GDM1 (cell line): ENCODE data around the gene CTSO.
"Not testable (repeated sequence)": the region's sequence is repeated elsewhere in the genome, so short reads cannot be mapped to it uniquely, and the experiment has no call there.

Experiments used
- DNase-seq: peaks from one replicate; lab custom pipeline; 2025; lab: John Stamatoyannopoulos, UW

The CTSO gene

DNA sequence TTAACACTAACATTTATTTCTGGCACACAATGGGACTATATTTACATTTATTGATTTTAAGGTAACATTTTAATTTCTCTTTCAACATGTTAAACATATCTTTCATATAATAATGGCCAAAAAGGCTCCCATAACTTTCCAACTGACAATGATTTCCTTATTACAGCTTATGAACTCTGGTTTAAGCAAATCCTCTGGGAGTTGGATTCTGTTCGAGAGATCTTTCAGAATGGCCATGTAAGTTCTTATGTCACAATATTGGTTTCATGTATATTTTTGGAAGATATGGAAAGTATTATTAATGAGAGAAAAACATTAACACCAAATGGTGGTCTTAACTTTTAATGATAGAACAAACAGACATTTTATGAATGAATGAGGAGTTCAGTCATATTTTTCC lies 46.1 kb downstream of the CTSO start:
- DNase-seq: no peak

DNA sequence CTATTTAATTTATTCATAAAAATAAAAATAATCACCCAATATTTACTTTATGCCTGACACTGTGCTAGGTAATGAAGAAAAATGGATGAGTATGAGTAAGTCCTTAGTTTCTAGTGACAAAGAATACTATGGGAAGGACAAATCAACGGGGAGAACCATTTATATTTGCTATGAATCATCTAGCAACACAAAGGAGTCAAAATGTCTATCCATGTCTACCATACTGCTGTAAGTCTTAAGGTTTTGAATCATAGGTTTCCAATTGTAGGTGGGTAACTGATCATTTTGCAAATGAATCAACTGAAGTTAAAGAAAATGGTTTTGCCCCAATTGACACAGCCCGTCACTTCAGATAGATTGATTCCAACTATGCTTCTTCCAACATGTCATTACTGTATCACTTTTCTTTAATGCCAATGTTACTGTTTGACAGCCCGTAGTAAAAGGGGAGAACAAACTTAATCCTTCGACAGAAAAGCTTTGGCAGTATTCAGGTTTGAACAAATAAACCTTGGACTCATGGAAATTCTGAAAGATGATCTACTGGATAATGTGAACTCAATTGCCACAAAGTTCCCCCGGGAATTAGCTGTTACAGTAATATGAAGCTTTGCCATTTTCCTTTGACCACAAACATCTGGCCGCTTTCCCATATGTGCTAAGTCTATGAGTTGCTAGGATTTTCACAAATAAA lies 47.0 kb downstream of the CTSO start:
- DNase-seq: no peak

DNA sequence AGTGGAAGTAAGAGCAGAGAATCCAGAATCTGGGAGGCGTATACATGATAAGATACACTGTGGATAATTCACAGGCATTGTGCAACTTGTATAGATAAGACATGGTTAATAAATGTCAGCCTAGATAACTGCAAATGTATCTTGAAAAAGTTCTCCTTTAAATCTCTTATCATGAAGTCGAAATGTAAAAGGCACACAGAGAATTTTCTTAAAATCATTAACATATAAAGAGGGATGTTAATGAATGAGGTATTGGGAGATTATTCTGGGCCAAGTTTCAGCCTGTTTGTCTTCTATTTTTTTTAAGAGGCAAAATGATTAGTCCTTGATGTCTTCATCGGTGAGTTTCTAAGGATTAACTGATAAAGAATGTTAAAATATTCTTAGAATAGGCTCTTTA lies 49.3 kb downstream of the CTSO start:
- no peak for DNase-seq

DNA sequence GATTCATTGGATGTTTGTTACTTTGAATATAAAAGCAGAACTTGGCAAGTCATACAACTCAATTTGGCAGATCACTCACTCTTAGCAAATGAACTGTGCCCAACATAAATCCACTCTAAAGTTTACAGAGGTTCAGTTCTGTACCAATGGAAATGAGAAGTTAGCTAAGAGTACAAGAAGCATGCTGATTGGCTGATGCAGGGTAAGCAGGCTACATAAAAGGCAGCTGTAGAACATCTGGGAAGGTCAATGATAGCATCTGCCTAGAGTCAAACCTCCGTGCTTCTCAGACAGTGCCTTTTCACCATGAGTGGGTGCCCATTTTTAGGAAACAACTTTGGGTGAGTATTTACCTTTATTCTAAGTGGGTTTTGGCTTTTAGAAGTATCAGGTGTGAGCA lies 50.2 kb downstream of the CTSO start, which contains the start of gene TDO2:
Gene TDO2 (plus strand): TSS at position 244 of the 400 bp plus-strand sequence. CDS start 63 bp downstream, at position 307.
- DNase-seq: no peak

DNA sequence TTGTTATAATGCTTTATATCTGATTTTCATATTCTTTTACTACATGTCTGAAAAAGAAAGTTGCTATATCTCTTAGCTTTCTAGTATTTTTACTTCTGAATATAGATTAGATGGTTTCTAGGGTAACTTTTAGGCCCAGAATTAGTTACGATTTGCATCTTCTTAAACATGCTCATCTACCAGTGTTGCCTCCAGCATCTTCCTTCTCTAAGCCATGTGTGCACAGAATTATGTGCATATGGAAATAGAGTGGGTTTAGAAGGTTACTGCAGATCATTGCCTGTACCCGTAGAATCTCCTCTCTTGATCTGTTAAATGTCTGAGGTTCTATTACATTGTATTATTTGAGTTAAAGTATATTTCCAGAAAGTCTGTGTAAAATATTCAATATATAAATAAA lies 52.7 kb downstream of the CTSO start:
- DNase-seq: no peak

DNA sequence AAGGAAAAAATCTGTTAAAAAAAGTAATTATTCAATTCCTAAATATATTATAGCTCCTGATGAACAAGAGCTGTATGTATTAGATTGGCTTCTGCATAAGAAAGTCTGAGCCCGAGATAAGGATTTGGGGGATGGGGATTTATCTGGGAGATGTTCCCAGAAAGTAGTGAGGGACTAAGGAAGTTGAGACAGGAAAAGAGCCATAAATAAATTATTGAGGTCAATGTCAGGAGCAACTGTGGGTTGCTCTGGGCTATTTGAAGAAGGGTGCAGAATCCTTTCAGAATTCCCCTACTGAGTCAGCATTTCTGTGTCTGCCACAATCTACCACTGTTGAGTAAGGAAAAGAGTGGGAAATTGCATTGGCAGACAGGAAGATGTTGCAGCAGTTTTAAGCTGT lies 53.3 kb downstream of the CTSO start:
- DNase-seq: no peak

DNA sequence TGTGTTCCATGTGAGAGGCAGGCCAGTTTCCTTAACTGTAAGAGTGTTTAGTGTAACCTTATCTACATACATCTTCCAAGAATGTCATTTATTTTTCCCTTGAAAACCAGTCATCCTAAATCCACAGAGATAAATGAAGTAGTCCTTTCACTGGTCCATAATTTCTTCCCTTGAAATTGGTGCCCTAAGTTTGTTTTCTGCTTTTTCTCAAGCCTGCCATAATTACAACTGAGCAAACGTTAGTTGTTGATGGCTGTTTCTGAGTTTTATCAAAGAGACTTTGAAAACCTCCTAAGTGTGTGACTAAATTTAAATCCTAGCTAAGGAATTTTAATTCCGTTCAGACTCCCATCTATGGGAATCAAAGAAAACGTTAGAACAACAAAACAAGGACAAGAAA lies 53.8 kb downstream of the CTSO start:
- no peak for DNase-seq

DNA sequence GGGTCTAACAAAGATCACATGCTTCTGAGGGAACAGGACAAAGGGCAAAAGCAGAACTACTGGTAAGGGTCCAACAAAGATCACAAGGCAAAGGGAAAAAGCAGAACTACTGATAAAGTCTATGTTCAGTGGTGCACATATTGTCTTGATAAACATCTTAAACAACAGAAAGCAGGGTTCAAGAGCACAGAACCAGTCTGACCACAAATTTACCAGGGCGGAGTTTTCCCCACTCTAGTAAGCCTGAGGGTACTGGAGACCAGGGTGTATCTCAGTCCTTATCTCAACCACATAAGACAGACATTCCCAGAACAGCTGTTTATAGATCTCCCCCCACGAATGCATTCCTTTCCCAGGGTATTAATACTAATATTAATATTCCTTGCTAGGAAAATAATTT lies 55.3 kb downstream of the CTSO start:
- DNase-seq: not testable (repeated sequence)

DNA sequence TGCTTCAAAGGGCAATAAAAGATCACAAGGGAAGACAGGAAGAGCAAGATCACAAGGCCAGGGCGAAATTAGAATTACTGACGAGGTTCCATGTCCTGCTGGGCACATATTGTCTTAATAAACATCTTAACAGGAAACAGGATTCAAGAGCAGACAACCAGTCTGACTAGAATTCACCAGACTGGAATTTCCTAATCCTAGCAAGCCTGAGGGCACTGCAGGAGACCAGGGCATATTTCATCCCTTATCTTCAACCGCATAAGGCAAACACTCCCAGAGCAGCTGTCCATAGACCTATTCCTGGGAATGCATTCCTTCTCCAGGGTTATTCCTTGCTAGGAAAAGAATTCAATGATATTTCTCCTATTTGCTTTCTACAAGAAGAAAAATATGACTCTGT lies 62.6 kb downstream of the CTSO start:
- no peak for DNase-seq

DNA sequence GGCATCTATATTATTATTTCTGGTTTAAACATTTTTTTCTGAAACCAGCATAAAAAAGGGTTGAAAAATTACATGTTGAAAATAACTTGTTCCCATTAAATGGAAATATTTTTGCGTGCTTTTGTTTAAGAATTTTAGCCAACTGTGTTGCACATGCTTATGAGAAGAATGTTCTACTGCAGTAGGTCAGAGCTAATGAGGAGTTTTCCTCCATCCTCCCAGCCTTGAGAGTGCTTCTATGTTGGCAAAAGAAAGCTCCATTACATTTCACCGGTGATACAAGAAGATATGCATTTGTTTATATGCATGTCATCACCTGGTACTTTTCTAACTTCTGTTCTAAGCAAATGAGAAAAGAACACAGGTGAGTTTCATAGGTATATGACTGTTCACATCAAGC lies 63.7 kb downstream of the CTSO start:
- DNase-seq: no peak

DNA sequence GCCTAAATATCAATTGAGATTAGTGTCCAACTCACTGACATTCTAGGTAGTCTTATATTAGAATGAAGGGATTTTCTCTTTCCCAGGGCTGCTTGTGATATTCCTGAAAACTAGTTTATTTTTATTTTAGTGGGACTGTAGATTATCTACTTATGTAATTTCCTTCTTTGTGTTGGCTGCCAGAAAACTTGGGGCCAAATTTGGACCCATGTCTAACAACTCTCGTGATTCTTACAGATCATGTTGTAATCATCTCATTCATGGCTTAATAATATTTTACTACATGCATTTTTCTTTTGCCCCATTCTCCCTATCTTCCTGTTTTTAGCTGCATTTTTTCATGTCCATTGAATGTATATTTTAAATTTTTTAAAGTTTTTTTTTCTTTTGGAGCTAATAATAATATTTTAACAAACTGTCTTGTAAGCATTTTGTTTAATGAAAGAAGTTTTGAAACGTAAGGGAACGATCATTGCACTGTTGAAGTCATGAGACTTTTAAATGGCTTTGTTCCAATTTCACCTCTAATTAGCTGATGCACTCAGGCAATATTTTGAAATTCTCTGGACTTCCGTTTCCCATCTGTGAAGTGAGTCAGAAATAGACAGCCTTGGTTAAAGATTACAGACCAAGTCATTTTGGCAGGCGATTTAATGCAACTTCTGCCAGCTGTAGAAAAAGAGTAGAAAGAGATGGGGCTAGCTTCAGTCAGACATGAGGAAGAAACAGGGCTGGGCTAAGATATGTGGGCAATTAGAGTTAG lies 64.5 kb downstream of the CTSO start:
- no peak for DNase-seq

DNA sequence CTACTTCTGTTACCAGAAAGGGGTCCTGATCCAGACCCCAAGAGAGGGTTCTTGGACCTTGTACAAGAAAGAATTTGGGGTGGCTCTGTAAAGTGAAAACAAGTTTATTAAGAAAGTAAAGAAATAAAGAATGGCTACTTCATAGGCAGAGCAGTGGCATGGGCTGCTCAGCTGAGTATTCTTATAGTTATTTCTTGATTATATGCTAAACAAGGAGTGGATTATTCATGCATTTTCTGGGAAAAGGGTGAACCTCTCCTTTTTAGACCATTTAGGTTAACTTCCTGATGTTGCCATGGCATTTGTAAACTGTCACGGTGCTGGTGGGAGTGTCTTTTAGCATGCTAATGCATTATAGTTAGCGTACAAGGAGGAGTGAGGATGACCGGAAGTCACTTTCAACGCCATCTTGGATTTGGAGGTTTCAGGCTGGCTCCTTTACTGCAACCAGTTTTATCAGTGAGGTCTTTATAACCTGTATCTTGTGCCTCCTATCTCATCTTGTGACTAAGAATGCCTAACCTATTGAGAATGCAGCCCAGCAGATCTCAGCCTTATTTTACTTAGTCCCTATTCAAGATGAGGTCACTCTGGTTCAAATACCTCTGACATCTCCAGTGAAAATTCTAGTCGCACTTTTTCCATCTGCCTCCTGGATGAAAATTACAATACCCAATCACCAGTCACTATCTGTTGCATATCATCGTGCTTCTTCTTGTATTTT lies 65.7 kb downstream of the CTSO start:
- DNase-seq: no peak

DNA sequence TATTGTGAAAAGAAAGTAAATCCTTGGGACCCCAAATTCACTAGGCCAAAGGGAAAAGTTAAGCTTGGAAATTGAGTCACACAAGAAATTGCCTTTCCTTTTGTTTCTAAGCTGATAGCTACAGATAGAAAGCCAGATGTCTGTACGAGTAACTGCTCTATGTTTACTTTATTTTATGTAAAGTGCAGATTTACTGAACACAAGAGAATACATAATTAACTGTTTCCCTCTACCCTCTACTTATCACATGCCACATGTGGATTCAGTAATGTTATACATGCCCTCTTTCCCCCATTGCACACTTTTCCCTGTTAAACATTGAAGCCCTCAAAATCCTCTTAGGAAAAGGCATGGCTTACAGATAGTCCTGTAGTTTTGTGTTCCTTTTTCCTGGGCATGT lies 66.6 kb downstream of the CTSO start:
- no peak for DNase-seq

DNA sequence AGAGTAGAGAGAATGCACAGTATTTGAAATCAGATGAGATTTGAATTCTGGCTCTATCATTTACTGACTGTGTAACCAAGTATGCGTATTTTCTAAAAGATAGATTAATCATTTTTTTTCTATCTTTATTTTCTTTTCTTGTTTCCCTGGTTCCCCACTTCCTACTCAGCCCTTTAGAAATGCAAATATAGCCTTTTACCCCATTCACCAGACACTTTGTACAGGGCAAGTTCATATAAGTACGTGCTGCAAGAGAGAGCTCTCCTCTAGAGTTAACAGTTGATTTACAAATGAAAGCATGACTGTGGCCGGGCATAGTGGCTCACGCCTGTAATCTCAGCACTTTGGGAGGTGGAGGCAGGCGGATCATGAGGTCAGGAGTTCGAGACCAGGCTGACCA lies 68.0 kb downstream of the CTSO start:
- DNase-seq: no peak

DNA sequence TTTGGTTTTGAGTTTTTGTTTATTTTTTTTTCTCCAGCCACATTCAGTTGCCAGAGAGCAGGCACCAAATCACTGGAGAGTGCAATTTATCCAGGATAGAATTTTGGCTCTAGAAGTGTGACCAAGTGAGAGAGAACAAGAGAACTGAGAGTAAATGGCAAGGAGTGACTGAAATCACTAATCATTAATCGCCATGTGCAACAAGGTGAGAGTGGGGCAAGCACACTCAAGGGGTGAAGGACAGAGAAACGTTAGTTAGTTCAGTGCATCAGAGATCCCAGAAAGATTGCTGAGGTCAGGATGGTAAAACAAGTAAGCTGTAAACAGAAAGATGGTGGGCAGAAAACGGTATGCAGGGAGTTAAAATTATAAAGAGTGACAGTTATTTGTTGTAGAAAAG lies 69.8 kb downstream of the CTSO start:
- no peak for DNase-seq

DNA sequence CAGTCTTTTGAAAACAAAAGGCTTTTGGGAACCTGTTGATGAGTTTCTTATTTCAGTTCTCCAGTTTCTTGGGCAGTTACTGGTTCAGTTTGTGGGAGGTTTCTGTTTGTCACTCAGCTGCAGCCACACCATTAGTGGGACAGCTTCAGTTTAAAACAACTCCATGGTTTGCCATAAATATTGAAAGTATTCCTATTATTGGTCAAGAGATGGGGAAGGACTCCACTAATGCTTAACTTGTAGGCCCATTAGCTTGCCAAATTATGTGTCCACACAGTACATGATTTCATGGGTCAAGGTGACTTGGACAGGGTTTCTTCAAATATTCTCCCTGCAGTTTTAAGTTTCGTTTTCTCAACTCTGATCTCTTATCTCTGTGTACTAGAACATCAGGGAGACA lies 72.1 kb downstream of the CTSO start:
- no peak for DNase-seq

DNA sequence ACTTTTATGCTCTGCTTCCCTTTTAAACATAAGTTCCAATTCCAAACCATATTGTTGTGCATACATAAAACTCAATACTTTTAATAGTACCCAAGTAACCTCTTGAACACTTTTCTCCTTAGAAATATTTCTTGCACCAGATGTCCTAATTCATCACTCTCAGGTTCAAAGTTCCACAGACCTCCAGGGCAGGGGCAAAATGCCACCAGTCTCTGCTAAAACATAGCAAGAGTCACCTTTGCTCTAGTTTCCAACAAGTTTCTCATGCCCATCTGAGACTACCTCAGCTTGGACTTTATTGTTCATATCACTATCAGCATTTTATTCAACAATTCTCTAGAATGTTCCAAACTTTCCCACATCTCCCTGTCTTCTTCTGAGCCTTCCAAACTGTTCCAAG lies 73.9 kb downstream of the CTSO start:
- no peak for DNase-seq

DNA sequence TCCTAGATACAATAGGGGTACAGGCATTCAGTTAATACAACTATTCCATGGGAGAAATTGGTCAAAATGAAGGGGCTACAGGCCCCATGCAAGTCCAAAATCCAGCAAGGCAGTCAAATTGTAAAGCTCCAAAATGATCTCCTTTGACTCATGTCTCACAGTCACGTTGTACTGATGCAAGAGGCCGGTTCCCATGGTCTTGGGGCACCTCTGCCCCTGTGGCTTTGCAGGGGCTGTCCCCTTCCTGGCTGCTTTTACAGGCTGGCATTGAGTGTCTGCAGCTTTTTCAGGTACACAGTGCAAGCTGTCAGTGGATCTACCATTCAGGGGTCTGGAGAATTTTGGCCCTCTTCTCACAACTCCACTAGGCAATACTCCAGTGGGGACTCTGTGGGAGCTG lies 75.1 kb downstream of the CTSO start:
- DNase-seq: no peak

DNA sequence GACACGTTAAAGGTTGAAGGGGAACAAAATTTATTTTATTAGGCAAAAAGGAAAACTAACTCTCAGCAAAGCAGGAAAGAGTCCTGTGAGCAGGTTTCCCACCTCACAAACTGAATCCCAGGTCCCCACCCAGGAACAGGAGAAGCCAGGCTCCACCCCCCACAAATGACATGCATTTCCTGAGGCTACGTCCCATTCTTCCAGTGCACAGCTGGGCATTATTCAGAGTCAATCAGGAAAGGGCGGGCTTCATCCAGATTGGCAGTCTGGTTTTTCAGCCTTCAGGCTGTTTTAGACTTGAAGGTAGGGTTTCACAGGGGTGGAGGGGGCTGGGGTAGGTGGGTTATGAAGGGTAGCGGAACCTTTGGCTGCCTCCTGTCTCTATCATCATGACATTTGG lies 75.7 kb downstream of the CTSO start:
- DNase-seq: no peak

DNA sequence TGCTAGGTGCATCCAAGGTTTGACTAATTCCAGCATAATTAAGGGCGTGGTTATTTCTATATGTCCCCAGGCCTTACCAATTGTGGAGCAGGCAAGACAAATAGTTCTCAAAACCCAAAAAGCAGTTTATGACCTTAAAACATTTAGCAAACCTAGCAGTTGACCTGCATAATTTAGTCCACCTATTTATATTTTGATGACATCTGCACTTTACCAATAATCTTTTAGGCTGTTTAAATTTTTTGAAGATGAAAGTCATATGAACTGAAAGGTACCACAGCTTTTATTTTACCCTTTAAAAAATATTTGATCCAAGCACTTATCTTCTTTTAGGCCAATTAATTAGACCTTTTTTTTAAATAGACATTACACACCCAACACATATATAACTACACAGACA lies 77.8 kb downstream of the CTSO start:
- no peak for DNase-seq
